HG03025 (cell line): ENCODE measurements around the gene LMCD1.

Source experiments
- ATAC-seq: cut with Tn5 transposase; IDR thresholded peaks from one replicate; pipeline ENCODE4 v1.9.1; 2021; ENCODE audit warnings: mild to moderate bottlenecking, moderate library complexity; ENCODE audit not compliant: unreplicated experiment, low FRiP score

The LMCD1 gene

GRCh38 chr3:8503871-8504610 lies 2.4 kb downstream of the LMCD1 start:
- no peak for ATAC-seq

GRCh38 chr3:8504611-8504973 lies 3.0 kb downstream of the LMCD1 start:
- no peak for ATAC-seq

- no peak for ATAC-seq
Measured at GRCh38 chr3:8505621-8506020, 4.0 kb downstream of the LMCD1 start.

- ATAC-seq, result no peak
Measured at GRCh38 chr3:8506571-8507061, 5.0 kb downstream of the LMCD1 start.

- ATAC-seq, result peak; percentile 34
Measured at GRCh38 chr3:8507496-8507895, 5.9 kb downstream of the LMCD1 start.

GRCh38 chr3:8509961-8510360 lies 8.3 kb downstream of the LMCD1 start:
- ATAC-seq, result no peak

GRCh38 chr3:8512234-8512633 lies 10.6 kb downstream of the LMCD1 start:
- ATAC-seq, result no peak

- no peak for ATAC-seq
Measured at GRCh38 chr3:8516047-8516661, 14.5 kb downstream of the LMCD1 start.

- ATAC-seq, result no peak
Measured at GRCh38 chr3:8516783-8517182, 15.2 kb downstream of the LMCD1 start.

GRCh38 chr3:8517487-8517886 lies 15.9 kb downstream of the LMCD1 start:
- no peak for ATAC-seq

- no peak for ATAC-seq
Measured at GRCh38 chr3:8518138-8518537, 16.5 kb downstream of the LMCD1 start.

GRCh38 chr3:8519156-8519555 lies 17.5 kb downstream of the LMCD1 start:
- no peak for ATAC-seq

GRCh38 chr3:8519774-8520448 lies 18.3 kb downstream of the LMCD1 start:
- no peak for ATAC-seq

GRCh38 chr3:8520816-8521403 lies 19.3 kb downstream of the LMCD1 start:
- ATAC-seq, result no peak

- no peak for ATAC-seq
Measured at GRCh38 chr3:8523041-8523440, 21.4 kb downstream of the LMCD1 start.

GRCh38 chr3:8524249-8524648 lies 22.6 kb downstream of the LMCD1 start:
- no peak for ATAC-seq

- no peak for ATAC-seq
Measured at GRCh38 chr3:8524656-8525399, 23.2 kb downstream of the LMCD1 start.

- ATAC-seq, result no peak
Measured at GRCh38 chr3:8525893-8526292, 24.3 kb downstream of the LMCD1 start.

- ATAC-seq, result no peak
Measured at GRCh38 chr3:8529181-8529637, 27.6 kb downstream of the LMCD1 start.

GRCh38 chr3:8529738-8530525 lies 28.3 kb downstream of the LMCD1 start:
- no peak for ATAC-seq
